GM21390 (cell line): ENCODE results near the gene SAP30.
A peak's percentile ranks its signal among the peaks of the same experiment; 100 is the strongest.

Source experiments
- ATAC-seq: cut with Tn5 transposase; IDR thresholded peaks from one replicate; pipeline ENCODE4 v1.9.1; 2021; ENCODE audit not compliant: unreplicated experiment

The SAP30 gene

DNA sequence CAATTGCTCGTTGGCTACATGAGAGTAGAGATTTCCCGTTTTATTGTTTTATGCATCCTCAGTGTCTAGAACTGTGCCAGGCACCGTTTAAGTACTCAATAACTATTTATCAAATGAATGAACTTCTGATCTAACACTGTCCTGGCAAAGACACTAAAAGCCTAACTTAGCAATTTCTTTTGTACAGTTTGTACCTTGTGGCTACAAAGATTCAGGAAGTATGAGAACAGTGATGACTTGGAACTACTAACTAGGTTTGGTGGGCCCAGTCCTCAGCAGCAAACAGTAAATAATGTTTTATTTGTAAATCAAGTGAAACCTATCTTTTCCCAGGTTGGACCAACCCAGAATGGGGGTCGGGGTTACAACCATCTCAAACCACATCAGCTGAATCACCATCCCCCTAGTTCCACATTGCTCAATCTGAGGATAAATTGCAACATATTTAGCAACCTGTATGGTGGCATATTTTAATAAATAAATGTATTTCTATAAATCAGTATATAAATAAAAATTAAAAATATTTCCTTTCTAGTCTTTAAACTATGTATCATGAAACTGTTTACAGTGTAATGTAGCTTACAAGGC lies 40.4 kb downstream of the SAP30 start:
- no peak for ATAC-seq

DNA sequence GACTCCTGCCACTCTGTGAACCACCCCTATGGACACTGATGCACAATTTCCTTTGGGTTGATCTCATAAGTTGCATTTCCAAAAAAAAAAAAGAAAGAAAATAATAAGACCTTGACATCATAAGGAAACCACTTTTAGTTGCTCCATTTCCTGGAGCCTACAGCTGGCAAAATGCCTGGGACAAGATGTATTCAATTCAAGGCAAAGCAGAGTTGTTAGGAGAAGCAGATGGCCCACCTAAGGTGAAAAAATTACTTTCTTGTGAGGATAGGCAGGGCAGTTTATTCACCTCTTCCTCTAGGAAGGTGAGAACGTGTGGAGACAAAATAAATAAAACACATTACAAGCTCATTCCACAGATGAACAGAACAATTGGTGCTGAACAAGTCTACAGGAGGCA lies 42.3 kb downstream of the SAP30 start:
- no peak for ATAC-seq

DNA sequence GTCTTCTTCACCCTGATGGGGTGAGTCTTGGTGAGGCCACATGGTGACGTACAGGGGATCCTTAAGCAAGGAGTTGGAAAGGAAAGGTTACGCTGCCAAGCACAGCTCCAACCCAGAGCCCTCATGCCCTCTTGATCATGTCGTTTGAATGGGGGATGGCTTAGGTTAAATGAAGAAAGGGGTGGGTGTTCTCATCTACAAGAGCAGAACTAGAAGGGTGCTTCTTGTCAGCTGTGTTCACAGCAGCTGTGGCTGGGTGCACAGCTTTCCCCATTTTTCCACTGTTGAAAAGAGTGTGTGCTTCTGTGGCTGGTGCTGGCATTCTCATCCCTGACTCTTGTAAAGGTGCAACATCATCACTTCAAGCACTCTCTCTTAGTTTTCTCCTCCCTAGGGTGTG lies 43.7 kb downstream of the SAP30 start:
- ATAC-seq, result no peak

DNA sequence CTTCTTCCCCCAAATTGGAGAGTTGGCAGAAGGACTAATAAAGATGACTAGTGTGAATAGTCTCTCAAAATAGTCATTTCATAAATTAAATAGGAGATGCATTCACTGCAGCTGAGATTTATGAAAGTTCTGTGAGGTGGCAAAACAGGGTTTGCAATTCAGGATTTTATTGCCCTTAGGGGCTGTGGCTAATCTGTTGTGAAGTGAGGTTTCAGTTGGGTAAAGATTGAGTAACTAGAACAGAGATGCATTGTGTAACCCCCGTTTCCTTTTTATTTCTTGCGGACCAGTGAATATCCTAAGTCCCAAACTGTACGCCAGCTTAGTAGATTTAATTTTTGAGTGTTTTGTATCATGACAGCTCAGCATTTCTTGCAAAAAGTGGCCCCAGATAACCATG lies 44.3 kb downstream of the SAP30 start:
- no peak for ATAC-seq

DNA sequence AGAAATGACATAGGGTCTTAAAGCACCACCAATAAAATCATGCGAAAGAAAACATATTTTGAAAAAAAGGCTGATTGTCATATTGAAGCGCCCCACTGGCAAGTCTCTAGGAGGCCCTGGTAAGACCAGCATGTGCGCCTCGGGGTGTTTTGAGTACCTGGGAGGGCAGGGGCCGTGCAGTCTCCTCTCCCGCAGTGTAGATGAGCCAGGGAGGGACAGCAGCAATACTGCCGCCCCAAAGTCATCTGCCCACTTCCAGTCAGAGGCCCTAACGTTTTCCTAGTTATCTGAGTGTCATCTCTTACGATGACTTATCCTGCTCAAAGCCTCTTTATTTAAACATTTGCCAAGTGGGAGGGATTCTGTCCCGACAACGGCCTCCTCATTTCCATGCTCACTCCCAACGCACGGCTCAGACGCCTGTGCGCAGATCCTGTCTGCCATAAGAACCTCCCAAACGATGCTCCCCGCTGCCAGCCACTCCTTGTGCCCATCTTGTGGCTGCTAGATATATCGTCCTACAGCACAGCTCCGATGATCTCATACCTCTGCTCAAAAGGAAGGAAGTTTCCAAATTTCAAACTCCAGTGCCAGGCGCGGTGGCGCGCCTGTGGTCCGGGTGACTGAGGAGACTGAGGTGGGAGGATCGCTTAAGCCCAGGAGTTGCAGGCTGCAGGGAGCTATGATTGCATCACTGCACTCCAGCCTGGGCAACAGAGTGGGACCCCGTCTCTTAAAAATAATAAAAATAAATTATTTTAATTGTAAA lies 45.3 kb downstream of the SAP30 start:
- ATAC-seq, result no peak

DNA sequence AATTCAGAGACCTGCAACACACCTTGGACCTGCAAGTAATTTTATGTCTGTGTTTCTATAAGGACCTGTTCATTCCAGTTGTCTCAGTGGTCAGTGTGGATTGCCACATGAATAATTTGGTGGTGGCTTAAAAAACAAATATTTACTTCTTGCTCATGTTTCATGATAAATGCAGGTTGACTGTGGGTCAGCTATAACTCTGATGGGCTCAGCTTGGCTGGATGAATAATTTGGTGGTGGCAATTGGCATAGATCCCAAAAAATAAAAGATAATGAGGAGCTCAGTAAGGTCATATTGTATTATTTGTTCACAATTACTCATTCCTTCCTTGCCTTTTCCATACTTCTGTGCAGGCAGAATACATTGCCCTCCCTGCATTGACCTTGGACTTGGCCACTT lies 47.1 kb downstream of the SAP30 start:
- ATAC-seq, result no peak

DNA sequence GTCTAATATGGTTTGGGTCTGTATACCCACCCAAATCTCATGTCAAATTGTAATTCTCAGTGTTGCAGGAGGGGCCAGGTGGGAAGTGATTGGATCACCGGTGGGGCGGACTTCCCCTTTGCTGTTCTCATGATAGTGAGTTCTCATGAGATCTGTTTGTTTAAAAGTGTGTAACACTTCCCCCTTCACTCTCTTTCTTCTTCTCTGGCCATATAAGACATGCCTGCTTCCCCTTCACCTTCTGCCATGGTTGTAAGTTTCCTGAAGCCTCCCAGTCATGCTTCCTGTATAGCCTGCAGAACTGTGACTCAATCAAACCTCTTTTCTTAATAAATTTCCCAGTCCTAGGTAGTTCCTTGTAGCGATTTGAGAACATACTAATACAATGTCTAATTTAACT lies 47.9 kb downstream of the SAP30 start:
- no peak for ATAC-seq

DNA sequence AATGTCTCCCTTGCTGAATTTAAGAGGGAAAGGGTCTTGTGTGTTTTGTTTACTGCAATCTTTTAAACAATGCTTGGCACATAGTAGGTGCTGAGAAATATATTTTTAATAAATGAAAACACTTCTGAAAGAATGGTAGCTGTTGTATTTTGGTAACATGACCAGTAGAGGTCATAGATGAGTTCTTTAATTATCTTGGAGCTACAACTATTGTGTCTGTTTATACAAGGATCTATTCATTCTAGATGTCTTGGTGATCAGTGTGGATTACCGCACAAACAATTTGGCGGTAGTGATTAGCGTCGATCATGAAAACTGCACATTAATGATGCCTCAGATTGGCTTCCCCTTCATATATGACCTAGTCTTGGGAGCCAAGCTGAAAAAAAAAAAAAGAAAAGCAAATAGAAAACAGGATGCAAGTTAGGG lies 49.6 kb downstream of the SAP30 start:
- peak; percentile 62 for ATAC-seq

DNA sequence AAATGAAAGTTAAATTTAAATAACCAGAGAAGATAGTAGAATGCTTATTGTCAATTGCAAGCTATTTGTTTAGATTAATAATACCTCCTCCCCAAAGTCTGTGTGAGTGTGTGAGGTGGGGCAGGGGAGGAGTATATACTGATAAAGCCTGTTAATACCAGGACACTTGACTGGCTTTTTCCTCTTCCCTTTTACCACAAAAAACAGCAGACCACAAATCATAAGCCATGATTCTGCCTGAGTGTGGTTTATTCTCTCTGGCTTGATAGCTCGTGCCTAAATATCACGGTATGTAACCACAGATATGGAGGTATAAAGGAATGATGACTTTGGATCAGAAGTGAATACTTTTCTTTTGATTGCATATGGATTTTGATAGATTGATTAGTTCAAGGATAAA lies 50.0 kb downstream of the SAP30 start:
- ATAC-seq, result no peak

DNA sequence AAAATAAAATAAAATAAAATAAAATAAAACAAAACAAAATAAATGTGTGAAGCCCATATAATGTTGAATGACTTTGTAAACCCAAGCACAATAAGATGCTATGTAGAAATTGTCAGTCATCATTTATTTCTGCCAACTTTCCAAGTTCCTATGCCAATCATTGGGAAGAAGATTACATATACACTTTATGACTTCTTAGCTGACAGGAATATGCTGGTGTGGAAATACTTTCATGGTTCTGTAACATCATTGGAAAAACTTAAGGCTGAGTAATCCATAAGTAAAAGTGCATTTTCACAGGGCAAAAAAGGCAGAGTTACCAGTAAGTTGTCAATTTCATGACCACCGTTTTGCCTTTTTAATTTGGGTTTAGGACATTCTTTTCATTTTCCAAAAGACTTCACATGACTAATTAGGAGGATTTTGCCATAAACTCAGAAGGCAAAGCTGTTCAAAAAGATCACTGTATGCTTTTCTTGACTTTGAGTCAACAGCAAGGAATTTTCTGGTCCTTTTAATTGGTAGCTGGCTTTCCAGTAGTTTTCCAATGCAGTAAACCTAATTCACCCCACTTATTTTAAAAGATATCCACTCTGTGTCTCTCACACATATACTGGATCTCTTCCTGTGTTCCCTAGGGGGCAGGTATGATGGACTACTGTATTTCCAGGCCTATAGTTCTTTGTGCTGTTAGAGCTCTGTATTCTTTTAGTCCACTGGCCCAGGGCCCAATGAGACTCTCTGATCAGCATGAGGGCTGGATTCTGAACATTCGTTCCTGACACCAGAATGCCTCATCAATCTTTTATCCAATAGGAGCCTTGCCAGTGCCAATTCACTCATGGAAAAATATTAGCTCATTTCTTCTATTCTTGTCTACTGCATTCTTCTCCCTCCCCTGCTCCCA lies 54.4 kb downstream of the SAP30 start:
- ATAC-seq, result no peak

DNA sequence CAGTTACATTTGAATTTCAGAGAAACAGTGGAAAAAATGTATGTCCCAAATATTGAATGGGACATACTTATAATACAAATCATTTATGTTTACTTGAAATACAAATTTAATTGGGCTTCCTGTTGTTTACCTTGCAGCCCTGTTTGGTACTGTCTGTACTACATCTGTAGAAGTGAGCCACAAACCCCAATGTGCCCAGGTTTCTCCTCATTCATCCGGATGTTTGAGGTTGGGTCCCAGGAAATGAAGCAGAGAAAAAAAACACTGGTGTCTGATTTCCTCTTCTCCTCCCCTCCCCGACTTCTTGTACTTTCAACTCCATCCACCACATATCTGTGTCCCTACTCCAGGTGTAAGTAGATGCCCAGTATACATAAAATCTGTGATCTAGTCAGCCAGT lies 55.3 kb downstream of the SAP30 start:
- no peak for ATAC-seq
